ENCODE data around the gene SCN10A. TPM values are rescaled to one million over a fixed set of nuclear protein-coding genes. Genes with fewer than 3 reads are reported as not detected.
A peak's percentile ranks its signal among the peaks of the same experiment; 100 is the strongest.

The SCN10A gene
- total RNA-seq = not detected

DNA sequence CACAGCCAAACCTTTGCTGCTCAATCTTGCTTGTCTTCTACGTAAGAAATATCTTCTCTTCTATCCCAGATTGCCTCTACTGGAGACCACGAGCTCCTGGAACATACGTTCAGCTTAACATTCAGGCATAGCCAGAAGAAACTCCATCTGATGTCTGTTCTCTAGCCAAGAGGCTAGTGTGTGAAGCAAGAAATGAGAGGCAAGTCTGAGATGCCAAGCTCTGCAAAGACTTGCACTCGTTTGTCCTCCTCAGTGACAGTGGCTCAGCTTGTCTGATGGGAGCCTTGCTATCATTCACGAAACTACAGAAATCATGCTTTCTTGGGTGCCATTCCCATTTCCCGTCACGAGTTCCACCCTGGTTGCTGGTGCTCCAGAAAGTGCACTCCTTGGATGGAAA lies at the start of gene SCN10A:
Gene SCN10A, minus strand, starts transcription at position 192 of the 400 bp plus-strand sequence. CDS start 22,207 bp downstream, outside the sequence.
- Mint-ChIP-seq H3K9me3 (no peaks in the 10 kb centered on the region), H3K27me3 (peaks cover 25% of the 10 kb centered on the region), H3K4me1 (peaks cover 2% of the 10 kb centered on the region), H3K4me3 (no peak within 1 kb of the TSS), H3K27ac (no peak within 1 kb of the TSS), H3K36me3 (no peaks in the 10 kb centered on the region)
- no peak for DNase-seq

DNA sequence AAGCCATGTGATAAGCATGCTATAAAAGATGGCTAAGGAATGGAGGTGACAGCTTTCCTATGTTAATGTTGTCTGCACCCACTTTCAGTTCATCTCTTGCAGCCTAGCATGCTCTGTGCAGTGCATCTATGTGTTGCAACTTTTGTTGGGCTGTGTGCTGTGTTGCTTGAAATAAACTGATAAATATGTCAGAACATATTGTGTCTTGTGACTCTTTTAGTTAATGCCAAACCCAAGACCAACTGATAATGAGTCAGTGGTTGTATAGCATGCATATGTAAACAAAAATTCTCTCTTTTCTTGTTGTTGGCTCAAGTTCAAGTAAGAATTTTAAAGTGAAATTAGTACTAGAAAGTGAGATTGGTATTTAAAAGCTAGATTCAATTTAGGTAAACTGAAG lies 37.0 kb upstream of the SCN10A start:
- H3K4me3 Mint-ChIP-seq = no peak overlapping the region
- H3K36me3 Mint-ChIP-seq = no peaks in the 10 kb centered on the region
- peaks cover 5% of the 10 kb centered on the region for H3K9me3 Mint-ChIP-seq
- no peak overlapping the region for H3K27ac Mint-ChIP-seq
- no peak for DNase-seq
- no peaks in the 10 kb centered on the region for H3K4me1 Mint-ChIP-seq
- no peaks in the 10 kb centered on the region for H3K27me3 Mint-ChIP-seq

DNA sequence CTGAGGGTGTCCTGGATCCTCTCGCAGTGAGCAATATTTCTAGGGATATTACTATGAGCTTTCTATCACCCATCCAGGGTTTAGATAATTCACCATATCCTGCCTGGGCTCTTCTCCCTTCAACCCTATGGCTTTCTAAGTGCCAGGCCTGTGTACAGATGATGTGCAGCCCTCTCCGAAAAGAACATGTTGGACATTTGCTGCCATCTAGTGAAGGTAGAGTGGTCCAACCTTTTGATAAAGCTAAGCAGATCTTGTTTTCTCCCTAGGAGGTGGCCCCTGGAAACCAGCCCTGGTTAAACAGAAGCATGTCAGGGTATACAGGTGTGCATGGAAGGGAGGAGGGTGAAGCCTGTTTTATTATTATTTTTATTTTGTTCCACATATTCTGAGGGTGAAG lies 27.9 kb upstream of the SCN10A start:
- H3K27ac Mint-ChIP-seq = no peak overlapping the region
- H3K27me3 Mint-ChIP-seq = peaks cover 17% of the 10 kb centered on the region
- H3K9me3 Mint-ChIP-seq = no peaks in the 10 kb centered on the region
- no peaks in the 10 kb centered on the region for H3K4me1 Mint-ChIP-seq
- H3K4me3 Mint-ChIP-seq = no peak overlapping the region
- no peak for DNase-seq
- no peaks in the 10 kb centered on the region for H3K36me3 Mint-ChIP-seq

DNA sequence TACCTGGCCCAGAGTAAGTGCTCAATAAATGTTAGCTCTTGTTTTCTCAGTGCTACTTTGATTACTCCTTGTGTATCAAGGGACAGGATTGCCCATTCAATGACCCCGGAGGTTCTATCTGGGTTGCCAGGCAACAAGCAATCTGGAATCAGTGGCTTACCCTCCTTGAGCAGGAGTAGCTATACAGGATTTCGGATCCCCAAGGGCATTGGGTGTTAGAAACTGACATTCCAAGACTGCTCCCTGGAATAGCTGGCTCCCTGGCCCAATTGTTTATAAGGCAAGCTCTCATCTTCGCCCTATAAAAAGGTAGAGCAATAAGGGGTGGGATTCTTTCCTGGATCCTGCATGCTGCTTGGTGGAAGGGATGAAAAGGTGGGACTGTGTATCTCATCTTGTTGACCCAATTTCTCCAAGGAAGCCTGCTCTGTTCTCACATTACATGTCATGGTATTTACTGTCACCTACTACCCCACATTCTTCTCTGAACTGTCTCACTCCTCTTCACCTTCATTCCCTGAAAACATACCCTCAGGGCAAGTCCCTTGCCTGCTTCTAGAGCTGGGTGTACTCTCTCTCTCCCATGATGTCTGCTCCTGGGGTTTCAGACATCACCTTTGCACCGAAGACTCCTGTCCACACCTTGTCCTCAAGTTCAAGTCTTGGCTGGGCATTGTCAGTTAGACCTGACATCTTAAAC lies 26.4 kb upstream of the SCN10A start:
- Mint-ChIP-seq H3K27ac (no peak overlapping the region), H3K4me1 (no peaks in the 10 kb centered on the region), H3K36me3 (no peaks in the 10 kb centered on the region), H3K27me3 (peaks cover 17% of the 10 kb centered on the region), H3K9me3 (no peaks in the 10 kb centered on the region), H3K4me3 (no peak overlapping the region)
- no peak for DNase-seq

DNA sequence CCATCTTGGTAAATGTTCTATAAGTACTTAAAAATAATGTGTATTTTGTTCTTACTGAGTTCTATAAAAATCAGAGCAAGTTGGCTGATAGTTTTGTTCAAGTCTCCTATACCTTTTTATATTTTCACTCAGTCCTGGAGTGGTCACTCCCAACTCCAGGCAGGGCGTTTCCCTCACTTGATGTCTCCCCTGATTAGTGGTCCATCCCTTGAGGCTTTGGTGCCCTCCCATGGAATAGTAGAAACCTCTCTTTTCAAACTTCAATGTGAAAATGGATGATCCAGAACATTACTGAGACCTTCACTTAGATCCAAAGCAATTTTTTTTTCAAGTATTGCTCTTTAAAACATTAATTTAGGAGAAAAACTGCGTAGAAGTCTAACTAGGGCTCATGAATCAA lies 25.0 kb upstream of the SCN10A start:
- Mint-ChIP-seq H3K4me1 (no peaks in the 10 kb centered on the region), H3K27ac (no peak overlapping the region), H3K27me3 (peaks cover 13% of the 10 kb centered on the region), H3K4me3 (no peak overlapping the region), H3K9me3 (no peaks in the 10 kb centered on the region), H3K36me3 (no peaks in the 10 kb centered on the region)
- no peak for DNase-seq

DNA sequence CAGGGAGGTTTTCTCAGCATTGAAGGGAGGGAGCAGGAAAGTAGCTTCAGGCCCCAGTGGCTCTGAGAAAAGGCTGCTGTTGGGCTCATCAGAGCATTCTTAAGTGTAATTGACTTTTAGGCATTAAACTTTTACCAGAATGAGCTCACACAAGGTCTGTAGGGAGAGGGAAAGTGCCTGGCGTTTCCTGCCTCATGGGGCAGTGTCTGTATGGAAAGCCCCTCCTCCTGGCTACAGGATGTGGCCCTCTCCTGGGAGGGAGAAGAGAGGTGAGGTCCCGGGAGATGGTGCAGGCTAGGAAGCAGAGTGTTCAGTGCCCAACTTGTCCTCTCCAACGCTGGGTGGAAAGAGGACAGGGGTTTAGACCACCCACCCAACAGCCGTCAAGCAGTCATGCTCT lies 21.3 kb upstream of the SCN10A start:
- peaks cover 12% of the 10 kb centered on the region for H3K4me1 Mint-ChIP-seq
- H3K9me3 Mint-ChIP-seq = no peaks in the 10 kb centered on the region
- no peaks in the 10 kb centered on the region for H3K36me3 Mint-ChIP-seq
- no peak overlapping the region for H3K27ac Mint-ChIP-seq
- H3K27me3 Mint-ChIP-seq = peaks cover 7% of the 10 kb centered on the region
- DNase-seq = no peak
- H3K4me3 Mint-ChIP-seq = no peak overlapping the region

DNA sequence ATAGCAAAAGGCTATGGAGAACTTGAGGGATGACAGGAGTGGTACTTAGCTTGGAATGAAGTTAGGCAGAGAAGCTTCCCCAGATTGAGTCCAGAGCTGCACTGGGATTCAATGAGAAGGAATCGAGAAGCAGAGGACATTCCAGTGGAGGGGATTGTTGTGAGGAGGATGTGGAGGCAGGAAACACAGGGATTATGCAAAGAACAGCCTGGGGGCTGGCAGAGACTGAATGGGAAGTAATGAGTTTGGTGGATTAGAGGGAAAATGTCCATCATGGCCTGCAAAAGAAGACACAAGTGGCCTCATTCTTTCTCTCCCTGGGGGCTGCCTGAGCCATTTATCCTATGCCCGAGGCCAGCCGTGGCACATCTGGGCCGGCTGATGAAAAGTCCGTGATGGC lies 20.5 kb upstream of the SCN10A start:
- DNase-seq = no peak
- peaks cover 12% of the 10 kb centered on the region for H3K4me1 Mint-ChIP-seq
- peaks cover 7% of the 10 kb centered on the region for H3K27me3 Mint-ChIP-seq
- no peak overlapping the region for H3K4me3 Mint-ChIP-seq
- H3K36me3 Mint-ChIP-seq = no peaks in the 10 kb centered on the region
- no peak overlapping the region for H3K27ac Mint-ChIP-seq
- H3K9me3 Mint-ChIP-seq = no peaks in the 10 kb centered on the region

DNA sequence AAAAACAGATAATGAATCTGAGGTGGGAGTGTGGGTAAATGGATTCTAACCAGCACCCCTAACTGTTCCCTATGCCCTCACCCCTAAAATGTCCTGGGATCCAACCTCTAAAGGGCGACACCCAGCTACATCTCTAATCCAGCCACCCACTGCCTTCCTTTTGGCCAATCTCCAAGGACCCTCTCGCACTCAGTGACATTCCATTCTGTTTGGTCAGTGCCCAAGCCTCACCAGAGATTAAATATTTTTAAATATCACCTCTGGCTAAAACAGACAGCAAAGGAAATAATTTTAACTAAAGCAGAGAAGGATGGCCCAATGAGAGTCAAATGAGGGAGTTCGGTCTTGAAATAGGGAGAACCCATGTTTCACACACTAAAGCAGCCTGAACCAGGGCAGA lies 19.9 kb upstream of the SCN10A start:
- H3K9me3 Mint-ChIP-seq = no peaks in the 10 kb centered on the region
- H3K4me3 Mint-ChIP-seq = no peak overlapping the region
- no peak for DNase-seq
- H3K27me3 Mint-ChIP-seq = peaks cover 7% of the 10 kb centered on the region
- H3K27ac Mint-ChIP-seq = no peak overlapping the region
- no peaks in the 10 kb centered on the region for H3K36me3 Mint-ChIP-seq
- peaks cover 14% of the 10 kb centered on the region for H3K4me1 Mint-ChIP-seq

DNA sequence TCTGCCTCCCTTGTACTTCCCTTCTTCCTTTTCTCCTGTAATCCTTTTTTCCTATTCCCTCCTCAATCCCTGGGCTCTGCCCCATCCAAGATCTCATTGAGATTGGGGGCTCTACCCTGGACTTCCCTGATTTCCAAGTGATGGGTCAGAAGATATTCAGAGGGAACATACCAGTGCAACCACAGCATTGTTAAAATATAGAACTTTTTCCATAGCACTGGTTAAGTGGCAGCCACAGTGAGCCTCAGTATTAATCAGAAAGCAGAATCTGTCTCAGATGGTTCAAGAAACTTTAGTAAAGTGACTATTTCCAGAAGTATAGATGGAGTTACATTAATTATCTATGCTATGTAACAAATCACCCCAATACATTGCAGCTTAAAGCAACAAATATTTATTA lies 18.7 kb upstream of the SCN10A start:
- Mint-ChIP-seq H3K9me3 (no peaks in the 10 kb centered on the region), H3K4me3 (no peak overlapping the region), H3K36me3 (no peaks in the 10 kb centered on the region), H3K4me1 (peaks cover 14% of the 10 kb centered on the region), H3K27ac (peak overlapping the region; percentile 87), H3K27me3 (peaks cover 2% of the 10 kb centered on the region)
- DNase-seq = no peak

DNA sequence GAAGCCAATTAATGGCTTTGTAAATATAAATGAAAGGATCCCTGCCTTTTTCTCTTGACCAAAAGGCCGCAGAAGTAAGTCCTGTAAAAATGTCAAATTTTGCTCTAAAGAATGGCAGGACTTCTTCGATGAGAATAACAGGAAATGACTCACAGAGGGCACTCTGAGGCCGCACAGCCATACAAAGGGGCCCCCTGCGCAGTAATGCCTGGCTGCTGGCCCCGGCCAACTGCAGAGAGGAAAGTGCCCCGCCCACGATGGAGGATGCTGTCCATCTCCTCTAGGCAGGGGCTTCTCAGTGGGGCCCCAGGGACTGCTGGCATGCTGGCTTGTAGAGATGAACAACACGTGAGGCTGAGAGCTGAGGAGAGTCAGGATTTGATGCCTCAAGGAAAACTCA lies 18.1 kb upstream of the SCN10A start:
- peak; percentile 66 for DNase-seq
- Mint-ChIP-seq H3K4me3 (no peak overlapping the region), H3K27ac (peak overlapping the region; percentile 87), H3K27me3 (no peaks in the 10 kb centered on the region), H3K36me3 (no peaks in the 10 kb centered on the region), H3K9me3 (no peaks in the 10 kb centered on the region), H3K4me1 (peaks cover 14% of the 10 kb centered on the region)

DNA sequence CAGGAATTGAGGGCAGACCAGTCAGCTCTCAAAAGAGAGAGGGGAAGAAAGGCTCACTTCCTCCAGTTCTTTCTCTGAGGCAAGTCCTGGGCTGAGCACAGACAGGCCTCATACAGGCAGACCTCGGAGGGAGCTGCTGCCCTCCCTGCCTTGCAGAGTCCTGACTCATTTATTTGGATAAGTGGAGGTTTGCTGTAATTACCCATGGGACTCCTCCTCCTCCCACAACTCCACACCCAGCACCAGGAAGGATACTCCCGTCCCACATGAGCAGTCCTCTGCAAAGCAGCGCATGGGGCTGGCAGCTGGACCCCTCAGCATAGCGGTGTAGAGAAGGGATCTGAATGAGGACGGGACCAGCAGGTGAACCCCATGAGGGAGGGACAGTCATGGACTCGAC lies 13.4 kb upstream of the SCN10A start:
- H3K27ac Mint-ChIP-seq = no peak overlapping the region
- H3K27me3 Mint-ChIP-seq = no peaks in the 10 kb centered on the region
- H3K36me3 Mint-ChIP-seq = no peaks in the 10 kb centered on the region
- H3K4me3 Mint-ChIP-seq = no peak overlapping the region
- no peaks in the 10 kb centered on the region for H3K9me3 Mint-ChIP-seq
- no peak for DNase-seq
- peaks cover 7% of the 10 kb centered on the region for H3K4me1 Mint-ChIP-seq

DNA sequence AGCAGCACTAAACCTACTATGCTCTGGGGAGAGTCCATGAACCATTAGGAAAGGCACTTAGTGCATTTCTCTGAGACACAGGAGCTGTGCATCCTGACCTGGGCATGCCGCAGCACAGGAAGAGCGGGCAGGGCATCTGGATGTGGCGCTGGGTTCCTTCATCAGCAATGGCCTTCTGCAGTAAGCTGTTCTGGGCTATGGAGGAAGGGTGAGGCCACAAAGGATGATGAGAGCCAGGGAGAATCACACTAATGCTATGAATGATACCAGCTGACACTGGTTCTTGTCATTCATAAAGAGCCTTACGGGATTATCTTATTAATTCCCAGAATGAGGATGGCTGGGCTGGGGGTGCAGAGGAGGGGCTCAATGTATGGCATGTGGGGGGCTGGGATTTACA lies 12.7 kb upstream of the SCN10A start:
- Mint-ChIP-seq H3K27me3 (peaks cover 4% of the 10 kb centered on the region), H3K4me3 (no peak overlapping the region), H3K9me3 (no peaks in the 10 kb centered on the region), H3K4me1 (peaks cover 2% of the 10 kb centered on the region), H3K27ac (no peak overlapping the region), H3K36me3 (no peaks in the 10 kb centered on the region)
- DNase-seq = no peak

DNA sequence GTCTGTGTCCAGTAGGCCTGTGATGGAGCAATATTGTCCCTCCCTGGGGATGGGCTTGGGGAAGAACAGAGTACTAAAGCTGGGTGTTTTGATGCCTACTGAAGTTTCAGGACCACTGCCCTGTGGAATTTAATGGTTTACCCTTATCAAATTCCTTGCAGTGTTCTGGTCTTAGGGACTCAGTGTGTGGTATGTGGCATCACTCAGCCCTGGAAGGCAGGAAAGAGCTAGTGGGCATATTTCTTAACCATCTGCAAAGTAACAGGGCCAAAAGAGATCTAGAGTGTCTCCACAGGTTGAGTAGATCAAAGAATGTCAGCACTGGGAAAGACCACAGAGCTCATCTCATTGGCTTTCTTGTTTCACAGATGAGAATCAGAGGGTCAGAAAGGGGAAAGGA lies 11.8 kb upstream of the SCN10A start:
- Mint-ChIP-seq H3K4me3 (no peak overlapping the region), H3K9me3 (no peaks in the 10 kb centered on the region), H3K4me1 (peaks cover 2% of the 10 kb centered on the region), H3K27me3 (peaks cover 4% of the 10 kb centered on the region), H3K27ac (no peak overlapping the region), H3K36me3 (no peaks in the 10 kb centered on the region)
- no peak for DNase-seq

DNA sequence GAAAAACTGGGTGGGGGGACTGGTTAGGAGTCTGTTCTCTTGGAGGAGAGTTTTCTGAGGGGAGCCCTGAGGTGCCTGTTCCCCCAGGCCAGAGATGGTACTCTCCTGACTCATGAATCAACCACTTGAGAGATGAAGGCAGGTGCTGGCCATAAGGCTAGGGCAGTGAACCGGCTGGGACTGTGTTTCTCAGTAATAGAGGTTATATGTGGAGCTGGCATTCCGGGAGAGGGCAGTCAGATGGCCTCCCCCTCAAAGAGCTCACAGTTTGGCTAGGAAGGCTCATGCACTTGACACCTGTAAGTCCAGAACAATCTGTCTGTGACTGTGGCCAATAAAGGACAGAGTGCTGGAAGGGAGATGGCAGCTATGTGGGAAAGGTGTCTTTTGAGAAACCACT lies 10.0 kb upstream of the SCN10A start:
- peaks cover 13% of the 10 kb centered on the region for H3K27me3 Mint-ChIP-seq
- no peak overlapping the region for H3K27ac Mint-ChIP-seq
- H3K36me3 Mint-ChIP-seq = no peaks in the 10 kb centered on the region
- no peaks in the 10 kb centered on the region for H3K9me3 Mint-ChIP-seq
- H3K4me3 Mint-ChIP-seq = no peak overlapping the region
- no peaks in the 10 kb centered on the region for H3K4me1 Mint-ChIP-seq
- DNase-seq = no peak

DNA sequence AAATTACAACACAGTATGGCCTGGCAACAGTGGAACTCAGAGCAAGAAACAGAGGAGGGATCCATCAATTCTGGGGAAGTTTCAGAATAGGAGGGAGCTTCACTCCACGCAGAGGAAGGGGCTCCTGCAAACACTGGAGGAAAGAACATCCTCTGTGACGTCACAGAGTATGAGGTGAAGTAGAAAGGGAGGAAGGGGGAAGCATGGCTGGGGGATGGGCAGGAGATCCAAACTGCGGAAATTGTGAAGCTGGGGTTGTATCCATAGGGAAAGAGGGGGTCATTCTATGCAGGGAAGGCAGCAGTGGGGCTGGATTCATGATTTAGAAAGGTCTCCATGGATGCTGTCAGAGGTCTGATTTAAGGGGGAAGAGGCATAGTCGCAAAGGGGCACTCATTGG lies 8.3 kb upstream of the SCN10A start:
- no peaks in the 10 kb centered on the region for H3K36me3 Mint-ChIP-seq
- DNase-seq = no peak
- no peak overlapping the region for H3K4me3 Mint-ChIP-seq
- H3K9me3 Mint-ChIP-seq = no peaks in the 10 kb centered on the region
- H3K27ac Mint-ChIP-seq = no peak overlapping the region
- peaks cover 13% of the 10 kb centered on the region for H3K27me3 Mint-ChIP-seq
- peaks cover 2% of the 10 kb centered on the region for H3K4me1 Mint-ChIP-seq

DNA sequence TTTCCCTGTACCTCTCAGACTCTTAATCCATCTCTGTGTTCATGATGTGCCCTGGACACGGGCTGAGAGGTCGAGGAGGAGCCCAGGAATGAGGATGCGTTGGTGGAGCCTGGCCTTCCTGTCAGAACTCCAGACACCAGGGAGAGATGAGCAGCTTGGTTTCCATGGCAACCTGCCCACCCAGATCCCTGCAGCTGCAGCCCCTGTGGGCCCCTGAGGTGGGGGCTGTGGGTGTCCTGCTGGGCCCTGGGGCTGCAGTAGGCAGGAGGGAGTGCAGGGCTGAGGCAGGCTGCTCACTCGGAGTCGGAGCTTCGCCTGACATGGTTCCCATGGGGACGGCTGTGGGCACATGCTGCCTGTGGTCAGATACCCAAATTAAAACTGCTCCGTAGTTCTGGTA lies 7.7 kb upstream of the SCN10A start:
- Mint-ChIP-seq H3K27me3 (peaks cover 13% of the 10 kb centered on the region), H3K27ac (no peak overlapping the region), H3K4me1 (peaks cover 2% of the 10 kb centered on the region), H3K4me3 (no peak overlapping the region), H3K9me3 (no peaks in the 10 kb centered on the region), H3K36me3 (no peaks in the 10 kb centered on the region)
- DNase-seq = no peak

All from activated naive CD8-positive, alpha-beta T cell treated with anti-CD3 and anti-CD28 coated beads for 36 hours (primary cell).